Measurements from ENCODE around the gene C1orf232. TPM values are rescaled to one million over a fixed set of nuclear protein-coding genes. Genes with fewer than 3 reads are reported as not detected.

C1orf232 gene
- total RNA-seq, 1 experiment from 2014 or later: not detected

DNA sequence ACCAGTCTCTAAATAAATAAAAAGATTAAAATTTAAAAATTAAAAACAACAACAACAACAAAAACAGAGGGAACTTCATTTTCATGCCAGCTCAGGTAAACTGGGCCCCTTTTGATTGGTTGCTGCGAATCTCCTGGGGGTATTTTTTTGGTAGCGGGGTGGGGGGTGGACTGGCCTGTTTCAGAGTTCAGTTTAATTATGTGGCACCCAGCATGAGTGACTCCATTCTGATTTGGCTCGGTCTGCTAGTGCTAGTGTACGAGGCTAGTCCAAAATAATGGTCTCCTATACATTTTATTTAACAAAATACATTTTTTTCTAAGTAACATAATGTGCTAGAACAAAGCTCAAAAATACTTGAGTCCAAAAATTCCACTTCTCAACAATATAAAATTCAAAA, 39.0 kb downstream of the C1orf232 start:
- no TSS peak for BruUV-seq (replicated peaks)
- Mint-ChIP-seq H3K4me1 (ENCODE audit: insufficient read depth, unreplicated experiment) (peaks cover 15% of the 10 kb centered on the region), H3K9me3 (ENCODE audit: unreplicated experiment) (no peaks in the 10 kb centered on the region), H3K4me3 (ENCODE audit: unreplicated experiment) (no peak overlapping the region), H3K27ac (ENCODE audit: low read depth, unreplicated experiment) (no peak overlapping the region), H3K27me3 (ENCODE audit: insufficient read depth, unreplicated experiment) (no peaks in the 10 kb centered on the region), H3K36me3 (ENCODE audit: insufficient read depth, unreplicated experiment) (no peaks in the 10 kb centered on the region)
- intact Hi-C loops (cut with micrococcal nuclease): no loop called here
- ChIA-PET POLR2A (interaction anchor here (0.6 to 1.0 kb wide), 2 partner anchors 9 to 18 kb away, joined by 3 to 4 read pairs; partner anchors contain the start of gene PDIK1L), CTCF (interaction anchor here (0.5 to 1.6 kb wide), 4 partner anchors 15 to 234 kb away, joined by 3 to 4 read pairs (median 4); no protein-coding TSS in a partner anchor)
- TF ChIP-seq, protein P1, sequence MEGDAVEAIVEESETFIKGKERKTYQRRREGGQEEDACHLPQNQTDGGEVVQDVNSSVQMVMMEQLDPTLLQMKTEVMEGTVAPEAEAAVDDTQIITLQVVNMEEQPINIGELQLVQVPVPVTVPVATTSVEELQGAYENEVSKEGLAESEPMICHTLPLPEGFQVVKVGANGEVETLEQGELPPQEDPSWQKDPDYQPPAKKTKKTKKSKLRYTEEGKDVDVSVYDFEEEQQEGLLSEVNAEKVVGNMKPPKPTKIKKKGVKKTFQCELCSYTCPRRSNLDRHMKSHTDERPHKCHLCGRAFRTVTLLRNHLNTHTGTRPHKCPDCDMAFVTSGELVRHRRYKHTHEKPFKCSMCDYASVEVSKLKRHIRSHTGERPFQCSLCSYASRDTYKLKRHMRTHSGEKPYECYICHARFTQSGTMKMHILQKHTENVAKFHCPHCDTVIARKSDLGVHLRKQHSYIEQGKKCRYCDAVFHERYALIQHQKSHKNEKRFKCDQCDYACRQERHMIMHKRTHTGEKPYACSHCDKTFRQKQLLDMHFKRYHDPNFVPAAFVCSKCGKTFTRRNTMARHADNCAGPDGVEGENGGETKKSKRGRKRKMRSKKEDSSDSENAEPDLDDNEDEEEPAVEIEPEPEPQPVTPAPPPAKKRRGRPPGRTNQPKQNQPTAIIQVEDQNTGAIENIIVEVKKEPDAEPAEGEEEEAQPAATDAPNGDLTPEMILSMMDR (IDR thresholded peaks at IDR 0.05; ENCODE audit: unreplicated experiment): no peak
- no peak for DNase-seq (ENCODE audit: unreplicated experiment)

DNA sequence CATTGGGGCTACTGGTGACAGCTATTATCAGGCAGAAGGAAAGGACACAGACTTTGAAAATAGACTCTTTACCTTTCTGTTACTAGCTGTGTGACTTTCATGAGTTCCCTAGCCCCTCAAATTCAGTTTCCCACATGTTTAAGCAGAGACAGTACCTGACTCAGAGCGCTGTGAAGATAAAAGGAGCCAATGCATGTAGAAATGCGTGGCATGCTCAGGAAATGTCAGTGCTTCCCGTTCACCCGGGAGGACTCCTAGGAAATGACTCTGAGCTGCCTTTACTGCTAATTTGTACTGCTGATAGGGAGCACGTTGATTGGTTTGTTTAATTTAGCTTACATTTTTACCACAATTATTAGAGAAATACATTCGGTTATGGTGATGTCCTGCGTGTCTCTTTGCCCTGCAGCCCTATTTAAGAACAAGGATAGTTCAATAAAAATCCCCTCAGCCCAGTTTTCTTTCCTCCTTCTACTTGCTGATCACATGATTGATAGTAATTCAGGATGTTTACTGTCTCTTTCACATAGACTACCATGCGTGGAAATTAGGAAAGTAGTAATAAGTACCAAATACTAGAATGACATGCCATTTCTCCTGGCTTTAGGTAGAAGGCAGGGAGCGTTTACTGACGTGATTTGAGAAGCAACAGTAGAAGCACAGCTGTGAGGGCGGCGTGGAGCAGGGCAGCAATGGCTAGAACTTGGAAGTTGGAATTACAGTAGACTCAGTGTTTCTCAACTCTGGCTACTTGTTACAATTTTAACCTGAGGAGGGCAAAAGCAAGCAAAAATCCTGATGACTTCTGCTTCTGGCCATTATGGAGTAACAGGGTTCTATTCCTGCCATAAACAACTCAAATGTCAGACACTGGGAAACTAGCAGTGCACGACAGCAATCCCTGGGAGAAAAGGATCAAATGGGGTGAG, 41.3 kb downstream of the C1orf232 start:
- H3K36me3 Mint-ChIP-seq (ENCODE audit: insufficient read depth, unreplicated experiment): no peaks in the 10 kb centered on the region
- BruUV-seq (replicated peaks): no TSS peak
- no peak for DNase-seq (ENCODE audit: unreplicated experiment)

DNA sequence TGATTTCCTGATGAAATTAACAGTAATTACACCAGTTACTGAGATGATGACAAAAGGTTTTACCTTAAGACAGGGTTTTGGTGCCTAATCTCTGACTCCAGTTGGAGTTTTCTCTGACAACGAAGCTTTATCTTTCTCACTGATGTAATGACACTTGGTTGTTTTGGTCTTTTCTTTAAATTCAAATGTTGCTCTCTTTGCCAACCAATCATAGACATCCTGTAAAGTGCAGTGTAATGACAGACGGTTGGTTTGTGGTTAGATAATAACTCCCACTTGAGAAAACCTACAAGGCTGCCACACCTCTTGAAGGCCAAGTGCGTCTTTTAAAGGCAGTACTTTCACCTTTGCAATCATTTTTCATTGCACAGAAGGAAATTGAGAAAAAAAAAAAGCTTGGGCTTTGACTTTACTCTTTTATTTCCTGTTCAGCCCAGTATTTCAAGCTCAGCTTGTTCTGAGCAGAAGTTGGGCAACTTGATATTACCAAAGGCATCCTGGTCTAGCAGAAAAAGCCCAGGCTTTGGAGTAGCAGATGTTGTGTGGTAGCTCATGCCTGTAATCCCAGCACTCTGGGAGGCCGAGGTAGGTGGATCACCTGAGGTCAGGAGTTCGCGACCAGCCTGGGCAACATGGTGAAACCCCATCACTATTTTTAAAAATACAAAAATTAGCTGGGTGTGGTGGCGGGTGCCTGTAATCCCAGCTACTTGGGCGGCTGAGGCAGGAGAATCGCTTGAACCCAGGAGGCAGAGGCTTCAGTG, 42.3 kb downstream of the C1orf232 start:
- peak overlapping the region; percentile 84 for H3K27ac Mint-ChIP-seq (ENCODE audit: low read depth, unreplicated experiment)
- POLR2A ChIA-PET: interaction anchor here (0.6 to 9.0 kb wide), 15 partner anchors 9 to 1608 kb away, joined by 3 to 190 read pairs (median 3); partner anchors contain the start of genes CEP85 and PDIK1L

More for the DNA sequence above, 41.3 kb downstream of the C1orf232 start:
- peak overlapping the region; percentile 84 for H3K27ac Mint-ChIP-seq (ENCODE audit: low read depth, unreplicated experiment)
- no peaks in the 10 kb centered on the region for H3K9me3 Mint-ChIP-seq (ENCODE audit: unreplicated experiment)
- intact Hi-C loops (cut with micrococcal nuclease): no loop called here
- no peaks in the 10 kb centered on the region for H3K27me3 Mint-ChIP-seq (ENCODE audit: insufficient read depth, unreplicated experiment)
- no peak overlapping the region for H3K4me3 Mint-ChIP-seq (ENCODE audit: unreplicated experiment)
- peaks cover 22% of the 10 kb centered on the region for H3K4me1 Mint-ChIP-seq (ENCODE audit: insufficient read depth, unreplicated experiment)
- TF ChIP-seq, protein P1 (IDR thresholded peaks at IDR 0.05; ENCODE audit: unreplicated experiment): no peak
- CTCF ChIA-PET: interaction anchor here (0.5 to 3.6 kb wide), 9 partner anchors 14 to 891 kb away, joined by 3 to 27 read pairs (median 3); no protein-coding TSS in a partner anchor
- POLR2A ChIA-PET: interaction anchor here (0.6 to 9.0 kb wide), 10 partner anchors 10 to 1609 kb away, joined by 3 to 190 read pairs (median 3); partner anchors contain the start of genes CEP85 and PDIK1L

More for the DNA sequence above, 42.3 kb downstream of the C1orf232 start:
- intact Hi-C loops (cut with micrococcal nuclease): no loop called here
- Mint-ChIP-seq H3K4me1 (ENCODE audit: insufficient read depth, unreplicated experiment) (peaks cover 22% of the 10 kb centered on the region), H3K9me3 (ENCODE audit: unreplicated experiment) (no peaks in the 10 kb centered on the region), H3K36me3 (ENCODE audit: insufficient read depth, unreplicated experiment) (no peaks in the 10 kb centered on the region), H3K27me3 (ENCODE audit: insufficient read depth, unreplicated experiment) (no peaks in the 10 kb centered on the region), H3K4me3 (ENCODE audit: unreplicated experiment) (peak overlapping the region; percentile 12)
- BruUV-seq (replicated peaks): TSS peak; percentile 58
- peak; percentile 76 for DNase-seq (ENCODE audit: unreplicated experiment)
- CTCF ChIA-PET: interaction anchor here (0.6 to 3.6 kb wide), 14 partner anchors 13 to 1307 kb away, joined by 3 to 27 read pairs (median 4); partner anchors contain the start of gene SH3BGRL3
- TF ChIP-seq, protein P1 (IDR thresholded peaks at IDR 0.05; ENCODE audit: unreplicated experiment): no peak
